ENCODE measurements around the gene BCO2.
A peak's percentile ranks its signal among the peaks of the same experiment; 100 is the strongest.
"Not testable (repeated sequence)": the region's sequence is repeated elsewhere in the genome, so short reads cannot be mapped to it uniquely, and the experiment has no call there.

The BCO2 gene

GRCh38 chr11:112167145-112167544 is 8.2 kb upstream of the BCO2 start, which contains the start of gene TEX12:
TEX12 (plus strand) TSS chr11:112167372; CDS start chr11:112169269, 1,897 bp downstream.
- DNase-seq = no peak

- no peak for DNase-seq
Measured at GRCh38 chr11:112172362-112172994, 2.8 kb upstream of the BCO2 start.

GRCh38 chr11:112173152-112173551 is 2.2 kb upstream of the BCO2 start:
- DNase-seq = no peak

- no peak for DNase-seq
Measured at GRCh38 chr11:112175599-112175952, 264 bp downstream of the BCO2 start.

- DNase-seq = no peak
Measured at GRCh38 chr11:112176077-112176476, 765 bp downstream of the BCO2 start.

- DNase-seq = no peak
Measured at GRCh38 chr11:112177589-112177988, 2.3 kb downstream of the BCO2 start.

- DNase-seq = no peak
Measured at GRCh38 chr11:112178428-112178827, 3.1 kb downstream of the BCO2 start.

GRCh38 chr11:112178936-112179335 is 3.6 kb downstream of the BCO2 start:
- no peak for DNase-seq

- no peak for DNase-seq
Measured at GRCh38 chr11:112179601-112180000, 4.3 kb downstream of the BCO2 start.

- DNase-seq = no peak
Measured at GRCh38 chr11:112182867-112183266, 7.6 kb downstream of the BCO2 start.

GRCh38 chr11:112185883-112186282 is 10.6 kb downstream of the BCO2 start:
- peak; percentile 23 for DNase-seq

- no peak for DNase-seq
Measured at GRCh38 chr11:112186304-112186703, 11.0 kb downstream of the BCO2 start.

GRCh38 chr11:112195113-112195512 is 19.8 kb downstream of the BCO2 start:
- DNase-seq = not testable (repeated sequence)

- no peak for DNase-seq
Measured at GRCh38 chr11:112195951-112196351, 20.6 kb downstream of the BCO2 start.

- DNase-seq = no peak
Measured at GRCh38 chr11:112196519-112197087, 21.3 kb downstream of the BCO2 start.

GRCh38 chr11:112199101-112199500 is 23.8 kb downstream of the BCO2 start:
- DNase-seq = not testable (repeated sequence)

GRCh38 chr11:112200252-112200651 is 24.9 kb downstream of the BCO2 start:
- DNase-seq = no peak

- no peak for DNase-seq
Measured at GRCh38 chr11:112206071-112206470, 30.8 kb downstream of the BCO2 start.

GRCh38 chr11:112210890-112211289 is 35.6 kb downstream of the BCO2 start:
- DNase-seq = no peak

- DNase-seq = no peak
Measured at GRCh38 chr11:112211536-112211935, 36.2 kb downstream of the BCO2 start.

- no peak for DNase-seq
Measured at GRCh38 chr11:112212290-112212689, 37.0 kb downstream of the BCO2 start.

GRCh38 chr11:112212710-112213109 is 37.4 kb downstream of the BCO2 start:
- no peak for DNase-seq

GRCh38 chr11:112213753-112214152 is 38.4 kb downstream of the BCO2 start:
- no peak for DNase-seq

GRCh38 chr11:112215621-112216020 is 40.3 kb downstream of the BCO2 start:
- DNase-seq = no peak

GRCh38 chr11:112216561-112217105 is 41.3 kb downstream of the BCO2 start:
- DNase-seq = no peak
